ENCODE measurements around the gene GNB5.
"Not testable (repeated sequence)": the region's sequence is repeated elsewhere in the genome, so short reads cannot be mapped to it uniquely, and the experiment has no call there.

The GNB5 gene

GRCh38 chr15:52191207-52191606, at the start of gene GNB5:
GNB5 (minus strand) TSS chr15:52191392; CDS start chr15:52184676, 6,716 bp downstream.
- no peak for DNase-seq (ENCODE audit: low read depth)

GRCh38 chr15:52240166-52240565, 49.0 kb upstream of the GNB5 start:
- no peak for DNase-seq (ENCODE audit: low read depth)

GRCh38 chr15:52238989-52239525, 47.9 kb upstream of the GNB5 start:
- not testable (repeated sequence) for DNase-seq (ENCODE audit: low read depth)

GRCh38 chr15:52238149-52238548, 47.0 kb upstream of the GNB5 start:
- no peak for DNase-seq (ENCODE audit: low read depth)

- no peak for DNase-seq (ENCODE audit: low read depth)
Measured at GRCh38 chr15:52236013-52236412, 44.8 kb upstream of the GNB5 start.

- DNase-seq (ENCODE audit: low read depth) = no peak
Measured at GRCh38 chr15:52234596-52235541, 43.7 kb upstream of the GNB5 start.

GRCh38 chr15:52233405-52233804, 42.2 kb upstream of the GNB5 start:
- DNase-seq (ENCODE audit: low read depth) = no peak

- no peak for DNase-seq (ENCODE audit: low read depth)
Measured at GRCh38 chr15:52232327-52232726, 41.1 kb upstream of the GNB5 start.

GRCh38 chr15:52230073-52230472, 38.9 kb upstream of the GNB5 start:
- no peak for DNase-seq (ENCODE audit: low read depth)

- DNase-seq (ENCODE audit: low read depth) = no peak
Measured at GRCh38 chr15:52228921-52229320, 37.7 kb upstream of the GNB5 start.

GRCh38 chr15:52227456-52227855, 36.3 kb upstream of the GNB5 start:
- peak; percentile 56 for DNase-seq (ENCODE audit: low read depth)

GRCh38 chr15:52225230-52225629, 34.0 kb upstream of the GNB5 start:
- DNase-seq (ENCODE audit: low read depth) = no peak

- DNase-seq (ENCODE audit: low read depth) = no peak
Measured at GRCh38 chr15:52224211-52224610, 33.0 kb upstream of the GNB5 start.

GRCh38 chr15:52221730-52222129, 30.5 kb upstream of the GNB5 start:
- DNase-seq (ENCODE audit: low read depth) = no peak

- no peak for DNase-seq (ENCODE audit: low read depth)
Measured at GRCh38 chr15:52220937-52221660, 29.9 kb upstream of the GNB5 start.

- no peak for DNase-seq (ENCODE audit: low read depth)
Measured at GRCh38 chr15:52220251-52220650, 29.1 kb upstream of the GNB5 start.

- DNase-seq (ENCODE audit: low read depth) = no peak
Measured at GRCh38 chr15:52218816-52219215, 27.6 kb upstream of the GNB5 start.

GRCh38 chr15:52218371-52218770, 27.2 kb upstream of the GNB5 start:
- no peak for DNase-seq (ENCODE audit: low read depth)

- DNase-seq (ENCODE audit: low read depth) = no peak
Measured at GRCh38 chr15:52217186-52217585, 26.0 kb upstream of the GNB5 start.

GRCh38 chr15:52214553-52214952, 23.4 kb upstream of the GNB5 start:
- DNase-seq (ENCODE audit: low read depth) = no peak

GRCh38 chr15:52213206-52213605, 22.0 kb upstream of the GNB5 start:
- no peak for DNase-seq (ENCODE audit: low read depth)

- peak; percentile 59 for DNase-seq (ENCODE audit: low read depth)
Measured at GRCh38 chr15:52208306-52208946, 17.2 kb upstream of the GNB5 start.

All from activated T-cell treated with anti-CD3 and anti-CD28 coated beads for 24 hours (primary cell).